ENCODE data around the gene MACROD2.

The MACROD2 gene

GRCh38 chr20:14929388-14929787 is 934.1 kb downstream of the MACROD2 start:
- Histone ChIP-seq H3K36me3 (ENCODE audit: control insufficient read depth, insufficient read depth, low read length) (no peaks in the 10 kb centered on the region), H3K4me3 (replicated peaks; ENCODE audit: low read depth, low read length) (no peak overlapping the region), H3K27me3 (replicated peaks; ENCODE audit: control insufficient read depth, insufficient read depth, low read length) (no peaks in the 10 kb centered on the region)
- no peak for TF ChIP-seq CTCF (IDR thresholded peaks at IDR 0.05; ENCODE audit: insufficient read depth, low read length, poor library complexity, severe bottlenecking)
- DNase-seq (ENCODE audit: extremely low read depth, insufficient read length) = no peak

- no peaks in the 10 kb centered on the region for H3K27me3 ChIP-seq (replicated peaks; ENCODE audit: control insufficient read depth, insufficient read depth, low read length)
- DNase-seq (ENCODE audit: extremely low read depth, insufficient read length) = no peak
- no peak for TF ChIP-seq CTCF (IDR thresholded peaks at IDR 0.05; ENCODE audit: insufficient read depth, low read length, poor library complexity, severe bottlenecking)
- no peak overlapping the region for H3K4me3 ChIP-seq (replicated peaks; ENCODE audit: low read depth, low read length)
- no peaks in the 10 kb centered on the region for H3K36me3 ChIP-seq (ENCODE audit: control insufficient read depth, insufficient read depth, low read length)
These were observed 936.7 kb downstream of the MACROD2 start for GRCh38 chr20:14932040-14932439.

- no peak for DNase-seq (ENCODE audit: extremely low read depth, insufficient read length)
- H3K36me3 ChIP-seq (ENCODE audit: control insufficient read depth, insufficient read depth, low read length) = no peaks in the 10 kb centered on the region
- H3K4me3 ChIP-seq (replicated peaks; ENCODE audit: low read depth, low read length) = no peak overlapping the region
- no peak for TF ChIP-seq CTCF (IDR thresholded peaks at IDR 0.05; ENCODE audit: insufficient read depth, low read length, poor library complexity, severe bottlenecking)
- H3K27me3 ChIP-seq (replicated peaks; ENCODE audit: control insufficient read depth, insufficient read depth, low read length) = no peaks in the 10 kb centered on the region
These were observed 940.0 kb downstream of the MACROD2 start for GRCh38 chr20:14935285-14935684.

GRCh38 chr20:14937021-14937420 is 941.7 kb downstream of the MACROD2 start:
- no peak for TF ChIP-seq CTCF (IDR thresholded peaks at IDR 0.05; ENCODE audit: insufficient read depth, low read length, poor library complexity, severe bottlenecking)
- H3K4me3 ChIP-seq (replicated peaks; ENCODE audit: low read depth, low read length) = no peak overlapping the region
- H3K27me3 ChIP-seq (replicated peaks; ENCODE audit: control insufficient read depth, insufficient read depth, low read length) = no peaks in the 10 kb centered on the region
- no peaks in the 10 kb centered on the region for H3K36me3 ChIP-seq (ENCODE audit: control insufficient read depth, insufficient read depth, low read length)
- DNase-seq (ENCODE audit: extremely low read depth, insufficient read length) = no peak

- no peak for DNase-seq (ENCODE audit: extremely low read depth, insufficient read length)
- H3K36me3 ChIP-seq (ENCODE audit: control insufficient read depth, insufficient read depth, low read length) = no peaks in the 10 kb centered on the region
- TF ChIP-seq CTCF (IDR thresholded peaks at IDR 0.05; ENCODE audit: insufficient read depth, low read length, poor library complexity, severe bottlenecking) = no peak
- no peak overlapping the region for H3K4me3 ChIP-seq (replicated peaks; ENCODE audit: low read depth, low read length)
- no peaks in the 10 kb centered on the region for H3K27me3 ChIP-seq (replicated peaks; ENCODE audit: control insufficient read depth, insufficient read depth, low read length)
These were observed 942.5 kb downstream of the MACROD2 start for GRCh38 chr20:14937846-14938245.

GRCh38 chr20:14947536-14947935 is 952.2 kb downstream of the MACROD2 start:
- H3K36me3 ChIP-seq (ENCODE audit: control insufficient read depth, insufficient read depth, low read length) = no peaks in the 10 kb centered on the region
- TF ChIP-seq CTCF (IDR thresholded peaks at IDR 0.05; ENCODE audit: insufficient read depth, low read length, poor library complexity, severe bottlenecking) = no peak
- H3K27me3 ChIP-seq (replicated peaks; ENCODE audit: control insufficient read depth, insufficient read depth, low read length) = no peaks in the 10 kb centered on the region
- no peak for DNase-seq (ENCODE audit: extremely low read depth, insufficient read length)
- no peak overlapping the region for H3K4me3 ChIP-seq (replicated peaks; ENCODE audit: low read depth, low read length)

All from GM06990 (cell line).